HG03378 (cell line): ENCODE results near the gene PPP2R5E.

Experiments used
- ATAC-seq: cut with Tn5 transposase; IDR thresholded peaks from one replicate; pipeline ENCODE4 v1.9.1; 2021; ENCODE audit warnings: mild to moderate bottlenecking, moderate library complexity; ENCODE audit not compliant: unreplicated experiment

Gene PPP2R5E

GRCh38 chr14:63435838-63436237 is 107.3 kb downstream of the PPP2R5E start:
- ATAC-seq, result no peak

- no peak for ATAC-seq
Measured at GRCh38 chr14:63435204-63435603, 108.0 kb downstream of the PPP2R5E start.

- no peak for ATAC-seq
Measured at GRCh38 chr14:63432888-63433552, 110.2 kb downstream of the PPP2R5E start.

GRCh38 chr14:63432228-63432627 is 110.9 kb downstream of the PPP2R5E start:
- no peak for ATAC-seq

- ATAC-seq, result no peak
Measured at GRCh38 chr14:63431466-63431865, 111.7 kb downstream of the PPP2R5E start.

GRCh38 chr14:63428486-63428885 is 114.7 kb downstream of the PPP2R5E start:
- no peak for ATAC-seq

GRCh38 chr14:63426838-63427352 is 116.3 kb downstream of the PPP2R5E start:
- ATAC-seq, result no peak

GRCh38 chr14:63423889-63424288 is 119.3 kb downstream of the PPP2R5E start:
- no peak for ATAC-seq

GRCh38 chr14:63423381-63423780 is 119.8 kb downstream of the PPP2R5E start:
- no peak for ATAC-seq

- no peak for ATAC-seq
Measured at GRCh38 chr14:63421919-63422318, 121.3 kb downstream of the PPP2R5E start.

- ATAC-seq, result no peak
Measured at GRCh38 chr14:63421226-63421625, 122.0 kb downstream of the PPP2R5E start.

- ATAC-seq, result no peak
Measured at GRCh38 chr14:63418020-63418419, 125.2 kb downstream of the PPP2R5E start.

- no peak for ATAC-seq
Measured at GRCh38 chr14:63413009-63413408, 130.2 kb downstream of the PPP2R5E start.

- ATAC-seq, result no peak
Measured at GRCh38 chr14:63406333-63406732, 136.8 kb downstream of the PPP2R5E start.

- ATAC-seq, result no peak
Measured at GRCh38 chr14:63405715-63406114, 137.5 kb downstream of the PPP2R5E start.

- ATAC-seq, result no peak
Measured at GRCh38 chr14:63404906-63405305, 138.3 kb downstream of the PPP2R5E start.

GRCh38 chr14:63401646-63402045 is 141.5 kb downstream of the PPP2R5E start:
- ATAC-seq, result no peak

GRCh38 chr14:63398952-63399351 is 144.2 kb downstream of the PPP2R5E start:
- no peak for ATAC-seq

- ATAC-seq, result no peak
Measured at GRCh38 chr14:63394841-63395240, 148.3 kb downstream of the PPP2R5E start.

- no peak for ATAC-seq
Measured at GRCh38 chr14:63394432-63394831, 148.7 kb downstream of the PPP2R5E start.

GRCh38 chr14:63393012-63393411 is 150.2 kb downstream of the PPP2R5E start:
- ATAC-seq, result no peak

GRCh38 chr14:63392236-63392635 is 150.9 kb downstream of the PPP2R5E start:
- ATAC-seq, result no peak
